Central memory CD4-positive, alpha-beta T cell (primary cell): ENCODE results near the gene DGAT2L6.

ENCODE experiments used
- DNase-seq: peaks from one replicate; pipeline ENCODE4 v3.0.0; 2022
- total RNA-seq, 3 experiments: gene quantifications; one replicate each; lab custom pipeline; 2026; lab: John Stamatoyannopoulos, UW

The DGAT2L6 gene
- 0 to 0.19 (median 0) reads per million in 3 experiments for total RNA-seq

GRCh38 chrX:70176938-70177533 is at the start of gene DGAT2L6:
DGAT2L6 (plus strand) TSS chrX:70177483; CDS start chrX:70177583, 100 bp downstream.
- no peak for DNase-seq

DNA sequence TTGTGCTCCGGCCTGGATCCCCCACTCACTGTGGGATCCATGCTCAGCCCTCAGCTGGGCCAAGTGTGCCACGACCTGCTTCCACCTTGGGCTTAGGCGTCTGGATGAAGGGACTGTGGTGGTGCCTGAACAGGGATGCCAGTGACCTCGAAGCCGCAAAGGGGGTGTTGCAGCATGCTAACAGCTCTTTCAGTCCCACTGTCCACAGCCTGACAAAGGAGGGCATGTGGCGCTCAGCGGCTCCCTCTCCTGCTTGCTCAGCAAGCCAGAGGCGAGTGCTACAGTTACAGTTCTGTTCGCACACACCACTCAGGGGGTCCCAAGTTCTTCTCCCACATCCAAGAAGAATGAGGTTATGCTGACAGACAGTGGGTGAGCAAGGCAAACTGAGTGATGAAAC is 49.2 kb upstream of the DGAT2L6 start:
- DNase-seq: no peak

GRCh38 chrX:70129816-70130215 is 47.5 kb upstream of the DGAT2L6 start:
- no peak for DNase-seq

DNA sequence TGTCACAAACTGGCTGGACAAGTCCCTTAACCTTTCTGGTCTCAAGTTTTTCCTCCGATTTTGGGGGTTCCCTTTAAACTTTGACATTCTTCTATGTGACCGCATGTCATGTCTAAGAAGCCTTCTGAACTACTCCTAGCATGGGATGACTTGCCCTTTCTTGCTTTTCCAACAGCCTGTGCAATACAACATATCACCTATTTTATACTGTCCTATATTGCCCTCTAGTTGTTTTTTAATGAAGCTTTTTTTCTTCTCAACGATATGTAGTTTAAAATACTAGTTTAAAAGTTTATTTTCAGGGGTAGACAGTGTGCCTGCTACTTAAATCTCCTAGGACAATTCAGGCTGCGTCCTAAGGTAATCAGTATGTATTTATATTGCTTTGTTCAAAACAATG is 45.1 kb upstream of the DGAT2L6 start:
- no peak for DNase-seq

- DNase-seq: no peak
These were observed 44.4 kb upstream of the DGAT2L6 start for GRCh38 chrX:70132877-70133302.

- peak; percentile 85 for DNase-seq
These were observed 43.8 kb upstream of the DGAT2L6 start, which contains the start of gene IGBP1 for GRCh38 chrX:70133303-70134115. IGBP1 (plus strand) TSS chrX:70133447; CDS start chrX:70133948, 501 bp downstream.

- no peak for DNase-seq
These were observed 43.2 kb upstream of the DGAT2L6 start for GRCh38 chrX:70134116-70134477.

DNA sequence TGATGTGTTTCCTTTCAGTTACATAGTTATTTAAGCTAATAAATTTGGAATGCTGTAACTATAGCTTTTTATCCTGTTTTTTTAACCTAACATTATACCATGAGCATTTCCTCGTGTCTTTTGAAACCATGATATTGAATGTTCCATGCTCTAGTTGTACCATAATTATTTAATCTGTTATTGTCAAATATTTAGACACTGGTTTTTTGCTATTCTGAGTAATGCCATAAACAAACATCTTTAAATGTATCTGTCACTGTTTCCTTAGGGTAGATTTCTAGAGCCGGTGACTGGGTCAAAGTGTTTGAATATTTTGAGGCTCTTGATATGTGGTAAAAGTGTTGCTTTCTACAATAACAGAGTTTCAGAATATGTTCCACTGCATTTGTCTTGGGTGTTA is 38.7 kb upstream of the DGAT2L6 start:
- no peak for DNase-seq

DNA sequence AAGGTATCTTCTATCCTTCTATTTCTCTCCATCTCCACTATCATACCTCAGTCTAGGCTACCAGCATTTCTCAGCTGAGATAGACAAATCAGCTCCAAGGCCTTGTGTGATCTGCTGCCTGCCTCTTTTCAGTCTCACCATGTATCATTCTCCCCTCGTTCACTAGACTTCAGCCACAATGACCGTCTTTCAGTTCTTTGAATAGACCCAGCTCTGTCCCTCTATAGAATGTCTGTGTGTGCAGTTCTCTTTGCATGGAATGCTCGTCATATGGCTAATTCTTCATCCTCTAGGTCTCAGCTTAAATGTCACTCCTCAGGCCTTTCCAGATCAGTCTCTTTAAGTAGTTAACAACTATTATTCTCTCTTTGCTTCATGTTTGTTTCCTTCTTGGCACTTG is 37.5 kb upstream of the DGAT2L6 start:
- DNase-seq: no peak

DNA sequence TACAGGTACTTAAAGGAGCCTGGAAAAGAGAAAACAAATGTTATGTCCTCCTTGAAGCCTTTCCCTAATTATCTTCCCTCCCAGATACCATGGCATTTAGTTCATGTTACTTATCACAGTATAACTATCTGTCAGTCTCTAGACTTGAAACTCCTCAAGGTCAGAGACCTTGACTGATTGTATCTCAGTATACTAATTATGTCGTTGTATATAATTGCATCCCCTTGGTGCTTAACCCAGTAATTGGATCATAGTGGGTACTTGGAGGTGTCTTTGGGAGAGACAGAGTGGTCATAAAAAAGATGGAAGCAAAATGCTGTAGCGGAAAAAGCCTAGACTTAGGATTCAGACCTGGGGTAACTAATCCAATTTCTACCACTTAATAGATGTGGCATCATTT is 35.9 kb upstream of the DGAT2L6 start:
- DNase-seq: no peak

DNA sequence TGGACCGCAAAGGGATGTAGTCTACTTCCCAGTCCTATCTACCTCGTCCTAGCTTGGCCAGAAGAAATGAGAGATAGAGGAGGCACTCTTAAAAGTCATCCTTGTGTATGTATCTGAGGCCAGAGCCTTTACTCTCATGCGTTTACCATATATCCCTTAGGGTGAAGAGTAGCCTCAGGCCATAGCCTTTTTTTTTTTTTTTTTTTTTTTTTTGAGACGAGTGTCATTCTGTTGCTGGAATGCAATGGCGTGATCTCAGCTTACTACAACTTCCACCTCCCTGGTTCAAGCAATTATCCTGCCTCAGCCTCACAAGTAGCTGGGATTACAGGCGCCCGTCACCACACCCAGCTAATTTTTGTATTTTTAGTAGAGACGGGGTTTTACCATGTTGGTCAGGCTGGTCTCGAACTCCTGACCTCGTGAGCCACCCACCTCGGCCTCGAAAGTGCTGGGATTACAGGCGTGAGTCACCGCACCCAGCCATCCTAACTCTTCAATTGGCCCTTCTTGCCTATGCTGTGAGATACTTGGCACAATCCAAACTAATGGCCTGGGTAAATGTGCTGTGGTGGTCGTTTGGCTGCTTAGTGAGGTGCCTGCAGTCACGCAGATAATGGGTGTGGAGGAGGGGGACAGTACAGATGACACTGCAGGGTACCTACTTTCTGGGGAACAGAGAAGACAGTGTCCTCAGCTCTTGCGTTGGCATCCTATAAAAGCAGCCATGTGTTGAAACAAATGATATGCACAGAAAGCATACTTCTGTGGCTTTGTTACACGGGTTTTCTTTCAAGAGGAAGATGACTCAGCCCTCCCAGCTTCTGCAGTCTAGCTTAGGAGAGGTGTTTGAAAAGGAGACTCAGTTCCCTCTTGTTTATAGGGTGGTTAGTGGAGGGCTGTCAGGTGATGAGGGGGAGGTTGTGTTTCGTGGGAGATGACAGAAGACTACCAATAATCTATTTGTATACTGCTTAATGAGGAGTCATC is 10.4 kb upstream of the DGAT2L6 start:
- DNase-seq: no peak

DNA sequence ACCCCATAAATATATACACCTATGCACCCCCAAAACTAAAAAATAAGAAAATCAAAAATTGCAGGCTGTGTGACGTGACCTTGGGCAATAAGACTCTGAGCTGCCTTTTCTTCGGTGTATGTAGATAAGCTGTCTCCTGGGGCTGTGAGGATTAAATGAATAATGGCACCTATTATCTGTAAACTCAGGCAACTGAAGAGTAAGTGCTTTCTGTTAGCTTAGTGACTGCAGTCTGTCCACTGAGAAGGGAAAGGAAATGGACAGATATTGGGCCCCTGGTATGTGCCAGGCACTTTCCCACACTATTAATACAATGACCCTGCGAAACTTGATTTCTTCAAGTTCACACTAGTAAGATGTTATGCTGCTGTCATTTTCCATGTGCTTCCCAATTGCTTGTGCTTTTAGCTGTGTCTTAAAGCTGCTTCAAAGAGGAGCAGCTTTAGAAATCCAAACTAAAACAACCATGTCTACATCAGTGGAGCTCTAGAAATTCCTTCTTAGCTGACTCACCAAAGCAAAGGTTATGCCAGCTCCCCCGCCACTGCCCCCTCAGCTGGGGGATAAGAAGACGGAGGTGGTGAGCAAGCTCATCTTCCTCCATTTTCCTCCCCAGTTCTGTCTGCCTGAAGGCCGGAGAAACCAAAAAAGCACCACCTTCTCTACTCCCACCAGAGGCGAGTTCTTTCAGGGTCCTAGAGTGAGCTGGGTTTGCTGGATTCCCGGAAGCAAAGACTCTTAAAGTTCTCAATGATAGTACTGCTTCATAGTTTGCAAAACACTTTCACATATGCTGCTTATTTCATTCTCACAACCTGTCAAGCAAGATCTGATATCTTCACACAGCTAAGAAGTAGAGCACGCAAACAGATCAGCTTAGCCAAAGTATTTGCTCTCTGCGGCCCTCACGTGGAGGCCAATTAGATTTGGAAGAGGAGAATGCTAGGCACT is 8.8 kb upstream of the DGAT2L6 start:
- DNase-seq: no peak

DNA sequence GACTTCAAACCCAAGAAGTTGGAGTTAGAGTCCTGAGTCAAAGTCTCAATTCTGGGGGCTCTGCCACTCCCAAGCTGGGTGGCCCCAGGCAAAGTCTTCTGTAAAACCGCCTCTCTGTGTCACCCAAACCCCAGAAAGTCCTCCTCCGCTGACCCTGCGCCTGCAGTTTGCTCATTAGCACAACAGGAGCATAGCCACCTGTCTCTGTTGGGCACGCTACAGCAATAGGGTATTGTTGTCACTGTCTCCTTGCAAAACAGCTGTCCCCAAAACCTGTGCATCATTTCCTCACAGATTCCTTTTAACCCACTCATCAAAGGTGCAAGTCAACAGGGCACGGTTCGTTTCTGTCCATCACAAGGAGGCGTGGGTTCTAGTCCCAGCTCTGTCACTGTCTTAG is 8.0 kb upstream of the DGAT2L6 start:
- no peak for DNase-seq

GRCh38 chrX:70171624-70172023 is 5.7 kb upstream of the DGAT2L6 start:
- DNase-seq: no peak

DNA sequence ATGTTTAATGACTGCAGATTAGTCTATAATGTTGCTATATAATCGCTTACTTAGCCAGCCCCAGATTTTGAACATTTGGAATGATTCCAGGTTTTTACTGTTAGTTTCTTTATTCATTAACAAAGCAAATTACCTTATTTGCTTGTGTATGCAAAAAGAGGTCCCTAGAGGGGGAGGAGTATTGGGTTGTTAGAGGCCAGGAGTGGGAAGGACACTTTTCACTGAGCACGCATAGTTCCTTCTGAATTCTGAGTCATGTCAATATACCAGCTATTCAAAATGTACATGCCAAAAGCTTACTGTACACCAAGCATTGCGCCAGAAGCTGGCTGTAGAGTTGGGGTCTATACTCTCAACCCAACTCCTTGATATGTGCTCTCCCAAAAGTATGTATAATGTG is 5.1 kb upstream of the DGAT2L6 start:
- DNase-seq: no peak

- no peak for DNase-seq
These were observed 4.3 kb upstream of the DGAT2L6 start for GRCh38 chrX:70172964-70173363.

- no peak for DNase-seq
These were observed 2.5 kb upstream of the DGAT2L6 start for GRCh38 chrX:70174754-70175153.

DNA sequence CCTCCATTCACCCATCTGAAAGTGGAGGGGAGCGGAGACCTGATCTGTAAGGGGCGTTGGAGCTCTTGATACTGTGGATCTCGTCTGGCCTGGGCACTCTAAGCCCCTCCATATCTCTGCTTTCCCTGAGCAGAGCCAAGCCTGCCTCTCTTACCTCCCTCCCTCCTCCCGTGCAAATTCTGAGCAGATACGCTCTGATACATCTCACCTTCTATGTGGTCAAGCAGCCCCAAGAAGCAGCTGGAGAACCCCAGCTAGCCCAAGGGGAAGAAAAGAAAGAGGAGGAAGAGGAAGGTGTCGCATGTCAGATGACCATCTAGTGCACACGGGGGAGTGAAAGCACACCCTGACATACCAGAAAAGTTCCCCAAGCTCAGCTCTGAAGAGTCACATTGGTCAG is 1.9 kb upstream of the DGAT2L6 start:
- DNase-seq: no peak

GRCh38 chrX:70183091-70183490 is 5.8 kb downstream of the DGAT2L6 start:
- DNase-seq: no peak

DNA sequence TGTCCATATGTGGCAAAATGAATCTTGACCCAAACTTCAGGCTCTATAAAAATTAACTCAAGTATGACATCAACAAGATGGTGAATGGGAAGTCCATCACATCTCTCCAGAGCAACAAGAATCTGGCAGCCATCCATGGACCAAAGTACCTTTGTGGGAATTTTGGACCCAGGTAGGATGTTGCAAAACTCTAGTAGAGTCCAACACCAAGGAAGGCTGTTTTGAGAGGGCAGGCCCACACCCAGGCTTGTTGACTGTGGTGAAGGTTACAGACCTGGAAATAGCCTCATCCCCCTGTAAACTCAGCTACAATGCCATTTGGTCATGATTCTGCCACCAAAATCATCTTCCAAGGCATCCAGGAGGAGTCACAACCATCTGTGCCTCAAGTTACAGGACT is 12.9 kb downstream of the DGAT2L6 start:
- no peak for DNase-seq

DNA sequence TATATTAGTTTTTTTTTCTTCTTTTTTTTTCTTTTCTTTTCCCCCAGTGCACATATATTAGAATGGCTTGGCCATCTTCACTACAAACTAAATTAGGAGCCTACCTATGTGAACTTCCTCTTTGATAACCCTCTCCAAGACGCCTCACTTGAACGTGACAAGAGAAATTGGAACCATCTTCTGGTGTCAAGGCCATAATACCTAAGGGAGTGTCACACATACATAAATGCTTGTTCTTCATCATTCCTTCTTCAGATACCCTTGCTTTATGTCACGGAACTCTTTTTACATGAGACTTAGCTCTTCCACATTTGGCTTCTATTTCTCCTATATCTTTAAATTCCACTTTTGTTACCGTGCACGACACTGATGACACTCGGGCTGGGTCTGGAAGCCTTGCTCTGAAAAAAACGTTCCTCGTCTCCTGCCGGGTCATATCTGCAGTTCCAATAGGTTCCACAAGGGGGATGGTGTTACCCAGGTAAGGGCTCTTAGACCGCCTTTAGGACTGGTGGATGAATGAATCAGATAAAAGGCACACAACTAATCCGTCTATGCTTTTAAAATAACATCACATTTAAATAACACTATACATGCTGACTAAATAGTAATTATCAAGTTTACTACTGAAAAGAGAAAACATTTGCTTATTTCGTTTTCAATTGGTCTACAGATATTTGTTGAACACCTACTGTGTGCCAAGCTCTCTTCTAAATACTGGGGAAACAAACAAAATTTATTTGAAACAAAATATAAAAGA is 19.9 kb downstream of the DGAT2L6 start:
- peak; percentile 48 for DNase-seq
